ENCODE results near the gene HLA-A.

HLA-A gene

GRCh38 chr6:29935273-29935955 lies 6.9 kb upstream of the HLA-A start:
- DNase-seq = no peak

GRCh38 chr6:29938746-29939508 lies 3.4 kb upstream of the HLA-A start:
- DNase-seq = no peak

- peak; percentile 34 for DNase-seq
These were observed 1.3 kb upstream of the HLA-A start for GRCh38 chr6:29941016-29941415.

GRCh38 chr6:29941471-29941870 lies 861 bp upstream of the HLA-A start:
- no peak for DNase-seq

GRCh38 chr6:29941916-29942274 lies 437 bp upstream of the HLA-A start:
- DNase-seq = no peak

GRCh38 chr6:29943053-29943966 lies 978 bp downstream of the HLA-A start:
- peak; percentile 54 for DNase-seq

GRCh38 chr6:29945281-29945820 lies 3.0 kb downstream of the HLA-A start:
- no peak for DNase-seq

GRCh38 chr6:29946223-29947076 lies 4.1 kb downstream of the HLA-A start:
- DNase-seq = peak; percentile 36

GRCh38 chr6:29947077-29947980 lies 5.0 kb downstream of the HLA-A start:
- peak; percentile 30 for DNase-seq

GRCh38 chr6:29948277-29948676 lies 5.9 kb downstream of the HLA-A start:
- no peak for DNase-seq

- DNase-seq = no peak
These were observed 7.6 kb downstream of the HLA-A start for GRCh38 chr6:29949934-29950333.

GRCh38 chr6:29951882-29952281 lies 9.6 kb downstream of the HLA-A start:
- DNase-seq = no peak

- no peak for DNase-seq
These were observed 10.7 kb downstream of the HLA-A start for GRCh38 chr6:29953001-29953441.

GRCh38 chr6:29953686-29954085 lies 11.4 kb downstream of the HLA-A start:
- DNase-seq = no peak

GRCh38 chr6:29954272-29954671 lies 11.9 kb downstream of the HLA-A start:
- DNase-seq = no peak

- DNase-seq = no peak
These were observed 13.5 kb downstream of the HLA-A start for GRCh38 chr6:29955783-29956182.

- DNase-seq = no peak
These were observed 14.2 kb downstream of the HLA-A start for GRCh38 chr6:29956518-29956917.

- no peak for DNase-seq
These were observed 15.7 kb downstream of the HLA-A start for GRCh38 chr6:29958046-29958445.

GRCh38 chr6:29958921-29959320 lies 16.6 kb downstream of the HLA-A start:
- DNase-seq = no peak

GRCh38 chr6:29959467-29959866 lies 17.1 kb downstream of the HLA-A start:
- no peak for DNase-seq

- DNase-seq = no peak
These were observed 19.6 kb downstream of the HLA-A start for GRCh38 chr6:29961966-29962365.

Data from stimulated activated CD8-positive, alpha-beta memory T cell treated with anti-CD3 and anti-CD28 coated beads, Interleukin-4, amount 100 ng/mL, for 48 hours (primary cell).